ENCODE data around the gene GPLD1.

- no peak for TF ChIP-seq CTCF (IDR thresholded peaks at IDR 0.05; ENCODE audit: poor library complexity)
- TF ChIP-seq EZH2 (IDR thresholded peaks at IDR 0.05; ENCODE audit: borderline replicate concordance): no peak
- TF ChIP-seq EZH2phosphoT487 (IDR thresholded peaks at IDR 0.05; ENCODE audit: low read depth, severe bottlenecking, unreplicated experiment): no peak
Measured at GRCh38 chr6:24410622-24411021, 78.8 kb downstream of the GPLD1 start.
